ENCODE measurements around the gene PSD4. TPM values are rescaled to one million over a fixed set of nuclear protein-coding genes. Genes with fewer than 3 reads are reported as not detected.

The PSD4 gene
- total RNA-seq, 2 experiments from 2014 or later: 394 to 404 TPM

GRCh38 chr2:113133704-113134598 lies 39.8 kb upstream of the PSD4 start:
- no peak overlapping the region for H3K4me3 Mint-ChIP-seq
- no peaks in the 10 kb centered on the region for H3K36me3 Mint-ChIP-seq (ENCODE audit: low read depth)
- no peak overlapping the region for H3K27ac Mint-ChIP-seq
- ChIA-PET POLR2A (interaction anchor here (1.2 kb wide), 1 partner anchor 41 kb away, joined by 3 read pairs; no protein-coding TSS in a partner anchor), CTCF (interaction anchor here (1.0 to 10.5 kb wide), 10 partner anchors 10 to 236 kb away, joined by 3 to 370 read pairs (median 4); partner anchors contain the start of gene PSD4)
- DNase-seq (peak; percentile 47), ATAC-seq (peak; percentile 43)
- peaks cover 30% of the 10 kb centered on the region for H3K4me1 Mint-ChIP-seq (ENCODE audit: low read depth)
- H3K27me3 Mint-ChIP-seq (ENCODE audit: low read depth): no peaks in the 10 kb centered on the region
- H3K9me3 Mint-ChIP-seq (ENCODE audit: insufficient read depth): no peaks in the 10 kb centered on the region

GRCh38 chr2:113134717-113135116 lies 39.1 kb upstream of the PSD4 start:
- CTCF ChIA-PET: interaction anchor here (0.7 to 10.5 kb wide), 6 partner anchors 11 to 255 kb away, joined by 3 to 370 read pairs (median 110); partner anchors contain the start of gene PSD4
- Mint-ChIP-seq H3K4me3 (no peak overlapping the region), H3K9me3 (ENCODE audit: insufficient read depth) (no peaks in the 10 kb centered on the region), H3K36me3 (ENCODE audit: low read depth) (no peaks in the 10 kb centered on the region), H3K27ac (no peak overlapping the region), H3K4me1 (ENCODE audit: low read depth) (peaks cover 38% of the 10 kb centered on the region), H3K27me3 (ENCODE audit: low read depth) (no peaks in the 10 kb centered on the region)
- POLR2A ChIA-PET: interaction anchor here (0.6 to 1.2 kb wide), 4 partner anchors 13 to 59 kb away, joined by 3 read pairs; no protein-coding TSS in a partner anchor
- ATAC-seq: no peak
- no peak for DNase-seq

GRCh38 chr2:113135317-113135716 lies 38.5 kb upstream of the PSD4 start:
- Mint-ChIP-seq H3K27ac (no peak overlapping the region), H3K4me1 (ENCODE audit: low read depth) (peaks cover 38% of the 10 kb centered on the region), H3K27me3 (ENCODE audit: low read depth) (no peaks in the 10 kb centered on the region), H3K9me3 (ENCODE audit: insufficient read depth) (no peaks in the 10 kb centered on the region), H3K4me3 (no peak overlapping the region), H3K36me3 (ENCODE audit: low read depth) (no peaks in the 10 kb centered on the region)
- ChIA-PET CTCF (interaction anchor here (0.7 to 10.5 kb wide), 8 partner anchors 10 to 255 kb away, joined by 3 to 370 read pairs (median 24); partner anchors contain the start of gene PSD4), POLR2A (interaction anchor here (0.6 to 1.2 kb wide), 4 partner anchors 13 to 59 kb away, joined by 3 read pairs; no protein-coding TSS in a partner anchor)
- DNase-seq: no peak
- no peak for ATAC-seq

GRCh38 chr2:113136828-113137775 lies 36.7 kb upstream of the PSD4 start:
- Mint-ChIP-seq H3K4me3 (no peak overlapping the region), H3K9me3 (ENCODE audit: insufficient read depth) (no peaks in the 10 kb centered on the region), H3K36me3 (ENCODE audit: low read depth) (no peaks in the 10 kb centered on the region), H3K27ac (no peak overlapping the region), H3K27me3 (ENCODE audit: low read depth) (no peaks in the 10 kb centered on the region), H3K4me1 (ENCODE audit: low read depth) (peaks cover 38% of the 10 kb centered on the region)
- DNase-seq (peak; percentile 64), ATAC-seq (peak; percentile 47)
- CTCF ChIA-PET: interaction anchor here (0.6 to 10.5 kb wide), 42 partner anchors 9 to 253 kb away, joined by 3 to 370 read pairs (median 8); partner anchors contain the start of genes IL1RN and PSD4
- POLR2A ChIA-PET: interaction anchor here (1.0 to 4.0 kb wide), 2 partner anchors 38 to 43 kb away, joined by 5 to 33 read pairs; partner anchors contain the start of gene PSD4

- ATAC-seq (no peak), DNase-seq (no peak)
- Mint-ChIP-seq H3K27ac (no peak overlapping the region), H3K4me3 (no peak overlapping the region), H3K9me3 (ENCODE audit: insufficient read depth) (no peaks in the 10 kb centered on the region), H3K27me3 (ENCODE audit: low read depth) (peaks cover under 1% of the 10 kb centered on the region), H3K4me1 (ENCODE audit: low read depth) (peaks cover 38% of the 10 kb centered on the region), H3K36me3 (ENCODE audit: low read depth) (no peaks in the 10 kb centered on the region)
- ChIA-PET POLR2A (interaction anchor here (1.0 to 4.0 kb wide), 6 partner anchors 30 to 68 kb away, joined by 3 to 33 read pairs (median 4); partner anchors contain the start of gene PSD4), CTCF (interaction anchor here (0.6 to 10.5 kb wide), 43 partner anchors 8 to 270 kb away, joined by 3 to 370 read pairs (median 8); partner anchors contain the start of genes IL1RN and PSD4)
Measured at GRCh38 chr2:113137827-113138226, 35.9 kb upstream of the PSD4 start.

- DNase-seq: peak; percentile 82
- Mint-ChIP-seq H3K27ac (peak overlapping the region; percentile 76), H3K27me3 (ENCODE audit: low read depth) (peaks cover 3% of the 10 kb centered on the region), H3K36me3 (ENCODE audit: low read depth) (no peaks in the 10 kb centered on the region), H3K4me3 (peak overlapping the region; percentile 47), H3K9me3 (ENCODE audit: insufficient read depth) (no peaks in the 10 kb centered on the region), H3K4me1 (ENCODE audit: low read depth) (peaks cover 34% of the 10 kb centered on the region)
- peak; percentile 83 for ATAC-seq
- ChIA-PET CTCF (interaction anchor here (0.5 to 10.5 kb wide), 43 partner anchors 7 to 488 kb away, joined by 3 to 370 read pairs (median 8); partner anchors contain the start of genes IL1RN and PSD4), POLR2A (interaction anchor here (1.0 to 4.0 kb wide), 6 partner anchors 29 to 67 kb away, joined by 3 to 33 read pairs (median 4); partner anchors contain the start of gene PSD4)
Measured at GRCh38 chr2:113138428-113139322, 35.1 kb upstream of the PSD4 start.

GRCh38 chr2:113141451-113141850 lies 32.3 kb upstream of the PSD4 start:
- POLR2A ChIA-PET: interaction anchor here (1.5 kb wide), 1 partner anchor 33 kb away, joined by 8 read pairs; the partner anchor contains the start of gene PSD4
- no peak for ATAC-seq

GRCh38 chr2:113142290-113142689 lies 31.5 kb upstream of the PSD4 start:
- no peak for ATAC-seq
- Mint-ChIP-seq H3K4me3 (no peak overlapping the region), H3K27ac (no peak overlapping the region), H3K27me3 (ENCODE audit: low read depth) (peaks cover 18% of the 10 kb centered on the region), H3K4me1 (ENCODE audit: low read depth) (peaks cover 21% of the 10 kb centered on the region), H3K36me3 (ENCODE audit: low read depth) (no peaks in the 10 kb centered on the region), H3K9me3 (ENCODE audit: insufficient read depth) (peaks cover 3% of the 10 kb centered on the region)
- CTCF ChIA-PET: interaction anchor here (0.9 to 10.5 kb wide), 6 partner anchors 15 to 154 kb away, joined by 4 to 370 read pairs (median 42); partner anchors contain the start of gene PSD4
- DNase-seq: no peak
- POLR2A ChIA-PET: interaction anchor here (1.5 kb wide), 1 partner anchor 32 kb away, joined by 8 read pairs; the partner anchor contains the start of gene PSD4

More at GRCh38 chr2:113141451-113141850, 32.3 kb upstream of the PSD4 start:
- DNase-seq: no peak
- CTCF ChIA-PET: interaction anchor here (0.9 to 10.5 kb wide), 6 partner anchors 15 to 155 kb away, joined by 3 to 370 read pairs (median 42); partner anchors contain the start of gene PSD4
- Mint-ChIP-seq H3K4me1 (ENCODE audit: low read depth) (peaks cover 27% of the 10 kb centered on the region), H3K4me3 (no peak overlapping the region), H3K9me3 (ENCODE audit: insufficient read depth) (peaks cover 3% of the 10 kb centered on the region), H3K36me3 (ENCODE audit: low read depth) (no peaks in the 10 kb centered on the region), H3K27ac (no peak overlapping the region), H3K27me3 (ENCODE audit: low read depth) (peaks cover 18% of the 10 kb centered on the region)

- H3K4me3 Mint-ChIP-seq: no peak overlapping the region
- H3K27me3 Mint-ChIP-seq (ENCODE audit: low read depth): peaks cover 23% of the 10 kb centered on the region
- no peak overlapping the region for H3K27ac Mint-ChIP-seq
- CTCF ChIA-PET: interaction anchor here (0.8 to 10.5 kb wide), 5 partner anchors 11 to 246 kb away, joined by 3 to 325 read pairs (median 3); no protein-coding TSS in a partner anchor
- no peak for DNase-seq
- H3K36me3 Mint-ChIP-seq (ENCODE audit: low read depth): no peaks in the 10 kb centered on the region
- POLR2A ChIA-PET: interaction anchor here (1.2 kb wide), 1 partner anchor 31 kb away, joined by 4 read pairs; no protein-coding TSS in a partner anchor
- H3K9me3 Mint-ChIP-seq (ENCODE audit: insufficient read depth): peaks cover 3% of the 10 kb centered on the region
- peaks cover 10% of the 10 kb centered on the region for H3K4me1 Mint-ChIP-seq (ENCODE audit: low read depth)
- no peak for ATAC-seq
Measured at GRCh38 chr2:113144259-113144658, 29.5 kb upstream of the PSD4 start.
